HG03442 (cell line): ENCODE measurements around the gene GOLGA8T.
"Not testable (repeated sequence)": the region's sequence is repeated elsewhere in the genome, so short reads cannot be mapped to it uniquely, and the experiment has no call there.

Experiments
- ATAC-seq: cut with Tn5 transposase; IDR thresholded peaks from one replicate; pipeline ENCODE4 v1.9.1; 2021; ENCODE audit warnings: mild to moderate bottlenecking, moderate library complexity; ENCODE audit not compliant: unreplicated experiment

GOLGA8T gene

DNA sequence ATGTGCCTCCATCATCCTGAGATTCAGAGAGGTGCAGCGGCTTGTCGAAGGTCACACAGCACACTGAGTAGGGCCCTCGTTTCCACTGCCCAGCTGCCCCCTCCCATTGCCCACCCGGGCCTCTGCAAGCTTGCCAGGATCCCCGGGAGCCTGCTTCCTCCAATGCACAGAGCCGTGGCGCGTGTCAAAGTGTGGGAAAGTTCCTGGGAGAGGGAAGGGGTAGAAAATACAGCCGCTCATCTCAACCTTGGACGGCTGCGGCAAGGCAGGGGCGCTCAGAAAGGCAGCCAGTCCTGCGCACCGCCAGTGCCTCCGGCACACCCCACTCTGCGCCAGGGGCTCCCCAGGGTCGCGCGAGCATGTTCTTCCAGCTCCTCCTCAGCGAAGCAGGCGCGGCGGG lies 56.3 kb downstream of the GOLGA8T start:
- ATAC-seq: not testable (repeated sequence)

DNA sequence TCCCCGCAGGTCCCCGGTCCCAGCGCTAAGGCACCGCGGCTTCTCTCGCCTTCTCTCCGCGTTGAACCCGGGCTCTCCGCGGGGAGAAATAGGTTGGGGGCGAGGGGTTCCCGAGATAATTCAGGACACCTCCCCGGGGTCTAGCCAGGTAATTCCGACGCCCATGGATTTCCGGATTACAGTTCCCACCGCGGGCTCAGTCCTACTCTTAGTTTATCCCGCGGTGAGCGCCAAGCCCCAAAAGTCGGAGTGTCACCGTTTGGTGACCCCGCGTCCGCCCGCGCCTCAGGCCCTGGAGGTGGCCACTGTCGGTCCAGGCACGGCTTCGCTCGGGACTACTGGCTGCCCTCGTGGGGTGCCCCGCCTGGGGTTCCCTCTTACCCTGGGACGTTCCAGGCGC lies 56.8 kb downstream of the GOLGA8T start:
- not testable (repeated sequence) for ATAC-seq

DNA sequence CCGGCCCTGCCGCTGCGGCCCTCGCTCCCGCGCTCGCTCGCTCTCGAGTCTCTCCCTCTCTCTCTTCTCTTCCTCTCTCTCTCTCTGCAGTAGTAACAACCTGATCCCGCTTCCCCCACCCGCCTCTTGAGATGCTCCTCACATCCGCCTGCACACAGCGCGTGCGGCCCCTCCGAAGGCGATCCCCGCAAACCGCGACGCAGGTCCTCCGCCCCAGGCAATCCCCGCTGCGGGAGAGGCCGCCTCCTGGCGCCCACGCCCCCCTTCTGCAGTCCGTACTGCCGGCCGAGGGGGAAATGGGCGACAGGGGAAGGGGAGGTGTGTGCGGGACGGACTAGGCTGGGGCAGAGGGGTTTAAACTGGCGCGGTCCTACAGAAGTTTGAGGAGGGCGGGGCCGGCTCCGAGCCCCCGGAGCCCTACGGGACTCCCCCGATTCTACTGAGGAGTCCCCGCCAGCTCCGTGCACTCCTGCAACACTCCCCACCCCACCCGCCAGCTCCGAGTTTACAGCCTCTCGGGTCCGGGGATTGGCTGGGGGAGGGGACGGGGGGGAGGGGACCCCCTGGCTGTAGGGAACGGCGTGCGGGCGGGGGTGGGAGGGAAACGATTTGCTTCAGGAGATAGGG lies 57.4 kb downstream of the GOLGA8T start:
- not testable (repeated sequence) for ATAC-seq

- not testable (repeated sequence) for ATAC-seq
Measured at GRCh38 chr15:30192892-30193291, 58.0 kb downstream of the GOLGA8T start.
